ENCODE measurements around the gene RAB11A.

DNA sequence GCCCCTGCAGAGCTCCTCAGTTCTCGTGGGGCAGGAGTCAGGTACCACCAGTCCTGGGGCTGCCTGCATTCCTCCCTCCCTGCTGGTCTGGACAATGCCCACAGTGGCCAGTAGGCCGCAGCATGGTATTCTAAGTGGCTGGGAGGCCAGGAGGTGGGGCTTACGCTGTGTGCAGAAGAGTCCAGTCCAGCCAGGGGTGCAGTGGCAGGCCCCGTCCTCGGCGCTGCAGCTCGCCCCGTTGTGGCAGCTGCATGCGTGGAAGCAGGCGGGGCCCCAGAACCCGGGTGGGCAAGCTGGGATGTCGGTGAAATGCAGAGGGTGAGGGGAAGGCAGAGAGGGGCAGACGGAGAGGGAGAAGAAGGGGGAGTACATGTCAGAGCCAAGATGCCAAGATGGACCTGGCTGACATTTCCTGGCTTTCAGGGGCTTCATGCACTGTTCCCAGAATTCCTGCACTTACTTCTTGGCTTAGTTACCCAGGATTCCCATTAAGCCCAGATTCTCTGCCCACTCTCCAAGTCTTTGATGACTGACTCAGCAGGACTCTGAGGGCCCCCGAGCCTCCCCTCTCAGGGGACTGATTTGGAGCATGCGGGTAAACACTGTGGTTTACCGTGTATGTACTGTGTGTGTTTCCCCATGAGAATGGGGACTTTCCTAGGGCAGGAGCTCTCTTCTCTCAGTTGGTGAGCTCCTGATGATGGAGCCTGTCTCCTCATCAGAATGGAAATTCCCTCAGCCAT, 47.5 kb downstream of the RAB11A start:
- TF ChIP-seq, protein P1, sequence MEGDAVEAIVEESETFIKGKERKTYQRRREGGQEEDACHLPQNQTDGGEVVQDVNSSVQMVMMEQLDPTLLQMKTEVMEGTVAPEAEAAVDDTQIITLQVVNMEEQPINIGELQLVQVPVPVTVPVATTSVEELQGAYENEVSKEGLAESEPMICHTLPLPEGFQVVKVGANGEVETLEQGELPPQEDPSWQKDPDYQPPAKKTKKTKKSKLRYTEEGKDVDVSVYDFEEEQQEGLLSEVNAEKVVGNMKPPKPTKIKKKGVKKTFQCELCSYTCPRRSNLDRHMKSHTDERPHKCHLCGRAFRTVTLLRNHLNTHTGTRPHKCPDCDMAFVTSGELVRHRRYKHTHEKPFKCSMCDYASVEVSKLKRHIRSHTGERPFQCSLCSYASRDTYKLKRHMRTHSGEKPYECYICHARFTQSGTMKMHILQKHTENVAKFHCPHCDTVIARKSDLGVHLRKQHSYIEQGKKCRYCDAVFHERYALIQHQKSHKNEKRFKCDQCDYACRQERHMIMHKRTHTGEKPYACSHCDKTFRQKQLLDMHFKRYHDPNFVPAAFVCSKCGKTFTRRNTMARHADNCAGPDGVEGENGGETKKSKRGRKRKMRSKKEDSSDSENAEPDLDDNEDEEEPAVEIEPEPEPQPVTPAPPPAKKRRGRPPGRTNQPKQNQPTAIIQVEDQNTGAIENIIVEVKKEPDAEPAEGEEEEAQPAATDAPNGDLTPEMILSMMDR (conservative IDR thresholded peaks at IDR 0.05; ENCODE audit: low read length): peak; percentile 39; the same call in 1 of the 2 replicates
- TF ChIP-seq EZH2phosphoT487 (IDR thresholded peaks at IDR 0.05; ENCODE audit: borderline replicate concordance, low read depth, low read length): no peak

All from OCI-LY7 (cell line).